ENCODE results near the gene TMEM59L. TPM values are rescaled to one million over a fixed set of nuclear protein-coding genes. Genes with fewer than 3 reads are reported as not detected.
A peak's percentile ranks its signal among the peaks of the same experiment; 100 is the strongest.

TMEM59L gene
- polyA plus RNA-seq, 1 of the 3 experiments (the other 2 are of a cell fraction) = 9.6 TPM

GRCh38 chr19:18605546-18606280 is 7.0 kb upstream of the TMEM59L start:
- no peak overlapping the region for H2AFZ ChIP-seq (ENCODE audit: low read depth)

More at GRCh38 chr19:18605546-18606280, 7.0 kb upstream of the TMEM59L start:
- no peak overlapping the region for H3K4me3 ChIP-seq (ENCODE audit: low read depth in 2 of 2, low read length in 1 of 2)
- POLR2A ChIA-PET = no interaction called here
- peaks cover 27% of the 10 kb centered on the region for H3F3A ChIP-seq (replicated peaks; ENCODE audit: insufficient read depth)
- no peak overlapping the region for H3K27ac ChIP-seq (ENCODE audit: low read depth in 2 of 2, low read length in 1 of 2)
- WGBS (ENCODE audit: low lambda C conversion rate) = 18% methylated on average over 8 of the region's 65 CpGs
- no peak overlapping the region for H3K4me2 ChIP-seq
- no peaks in the 10 kb centered on the region for H4K20me1 ChIP-seq (ENCODE audit: insufficient read depth)
- DNase-seq = peak; percentile 49
- H3K36me3 ChIP-seq (replicated peaks in 1 of 2; ENCODE audit: control insufficient read depth in 1 of 2, insufficient read depth in 2 of 2, low read length in 1 of 2) = no peaks in the 10 kb centered on the region
- H3K79me2 ChIP-seq (ENCODE audit: insufficient read depth) = no peaks in the 10 kb centered on the region
- peaks cover 0 to under 1% of the 10 kb centered on the region in 2 experiments; a peak in 1 of 4 replicates for H3K4me1 ChIP-seq (ENCODE audit: control insufficient read depth in 1 of 2, insufficient read depth in 2 of 2, low read depth in 1 of 2, low read length in 1 of 2)
- no peaks in the 10 kb centered on the region for H3K9me2 ChIP-seq
- CTCF ChIA-PET = interaction anchor here (1.8 to 2.8 kb wide), 4 partner anchors 11 to 261 kb away, joined by 6 to 19 read pairs (median 8); no protein-coding TSS in a partner anchor
- H3K9ac ChIP-seq = no peak overlapping the region
- TF ChIP-seq USF1 (IDR thresholded peaks at IDR 0.05; ENCODE audit: borderline replicate concordance, low read depth) (no peak), YY1 (IDR thresholded peaks at IDR 0.05; ENCODE audit: low read depth) (no peak), RFX5 (IDR thresholded peaks at IDR 0.05; ENCODE audit: low read length) (no peak), RAD21 (IDR thresholded peaks at IDR 0.05; ENCODE audit: low read length) (no peak), SMC3 (IDR thresholded peaks at IDR 0.05; ENCODE audit: low read depth, low read length) (no peak), JUND (IDR thresholded peaks at IDR 0.05) (no peak), TEAD4 (IDR thresholded peaks at IDR 0.05; ENCODE audit: borderline replicate concordance, insufficient read depth) (no peak), ZBTB33 (IDR thresholded peaks at IDR 0.05; ENCODE audit: borderline replicate concordance, low read depth) (no peak), EP300 (IDR thresholded peaks at IDR 0.05; ENCODE audit: borderline replicate concordance in 1 of 2, low read depth in 1 of 2, low read length in 1 of 2) (no peak), PBX3 (IDR thresholded peaks at IDR 0.05) (no peak), NFIC (IDR thresholded peaks at IDR 0.05; ENCODE audit: borderline replicate concordance) (no peak), TAF1 (IDR thresholded peaks at IDR 0.05; ENCODE audit: borderline replicate concordance, low read depth, low read length) (no peak)
- H3K9me3 ChIP-seq = no peaks in the 10 kb centered on the region
- H3K27me3 ChIP-seq (ENCODE audit: insufficient read depth) = peaks cover 53% of the 10 kb centered on the region

Measured in SK-N-SH (cell line).